Activated CD4-positive, alpha-beta memory T cell treated with anti-CD3 and anti-CD28 coated beads, Interleukin-2, amount 10 ng/mL, durations not matched to agents 7 days and 5 days (primary cell): ENCODE results near the gene TSPOAP1. TPM values are rescaled to one million over a fixed set of nuclear protein-coding genes. Genes with fewer than 3 reads are reported as not detected.

ENCODE experiments used
- CTCF ChIA-PET: fragments of 350-600 bp; sonication (Branson Sonifier 250); formaldehyde crosslinking; loops from one replicate; lab custom pipeline; 2021; ENCODE audit warnings: antibody characterized with exemption, inconsistent platforms; lab: Charles Lee
- POLR2A ChIA-PET: fragments of 350-600 bp; sonication (Branson Sonifier 250); formaldehyde crosslinking; loops from one replicate; lab custom pipeline; 2021; ENCODE audit warnings: antibody characterized with exemption; lab: Charles Lee
- DNase-seq: peaks from one replicate; pipeline ENCODE4 v3.0.0-alpha.2; 2020
- H3K27ac Mint-ChIP-seq: one replicate; pipeline ENCODE4 v1.8.0; 2021; ENCODE audit warnings: mild to moderate bottlenecking, mixed read lengths
- H3K27me3 Mint-ChIP-seq: one replicate; pipeline ENCODE4 v1.8.0; 2021; ENCODE audit warnings: mixed read lengths
- H3K36me3 Mint-ChIP-seq: one replicate; pipeline ENCODE4 v1.8.0; 2021; ENCODE audit warnings: low read depth, mixed read lengths
- H3K4me1 Mint-ChIP-seq: one replicate; pipeline ENCODE4 v1.8.0; 2021; ENCODE audit warnings: mixed read lengths
- H3K4me3 Mint-ChIP-seq: one replicate; pipeline ENCODE4 v1.8.0; 2021; ENCODE audit warnings: mild to moderate bottlenecking, mixed read lengths
- H3K9me3 Mint-ChIP-seq: one replicate; pipeline ENCODE4 v1.8.0; 2021; ENCODE audit warnings: mixed read lengths
- total RNA-seq, 2 experiments: library from RNA; stranded (reverse); gene quantifications; one replicate each; pipeline ENCODE4 v1.2.3, GENCODE V29; 2021

Gene TSPOAP1
- total RNA-seq, 2 experiments from 2014 or later: 60.9 to 69.4 TPM

DNA sequence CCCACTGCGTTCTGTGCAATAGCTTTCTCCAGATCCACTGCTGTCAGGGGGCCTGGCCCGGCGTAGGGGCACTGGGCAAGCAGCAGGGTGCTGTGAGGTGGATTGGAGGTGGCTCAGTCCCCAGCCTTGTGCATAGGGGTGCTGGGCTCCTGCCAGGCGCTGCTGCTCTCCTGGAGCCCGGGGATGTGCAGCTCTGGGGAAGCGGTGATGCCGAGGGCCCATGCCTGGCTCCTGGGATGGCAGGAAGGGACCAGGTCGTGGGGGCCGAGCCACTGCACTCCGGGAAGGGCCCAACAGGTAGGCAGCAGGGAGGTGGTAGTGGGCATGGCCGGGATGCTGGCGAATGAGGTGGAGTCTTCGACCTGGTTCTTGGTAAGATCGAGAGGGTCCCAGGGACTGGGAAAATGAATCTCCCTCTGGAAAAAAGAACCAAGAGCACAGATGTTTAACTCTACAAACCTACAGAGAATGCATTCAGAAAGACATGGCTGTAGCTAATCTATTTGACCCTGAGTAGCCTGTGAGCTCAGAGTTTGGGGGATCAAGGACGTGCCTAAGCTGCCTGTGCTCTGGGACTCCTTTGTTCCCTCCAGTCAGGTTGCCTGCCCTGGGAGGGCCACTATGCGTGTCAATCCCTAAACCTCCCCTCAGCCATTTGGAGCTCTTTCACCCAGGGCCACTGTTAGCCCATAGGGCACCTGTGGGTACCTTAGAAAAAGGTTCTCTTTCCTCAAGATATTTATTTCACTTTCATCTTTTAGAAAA is 30.0 kb upstream of the TSPOAP1 start:
- DNase-seq: no peak
- ChIA-PET POLR2A (interaction anchor here (1.0 to 10.7 kb wide), 5 partner anchors 11 to 40 kb away, joined by 3 to 882 read pairs (median 6); partner anchors contain the start of gene TSPOAP1), CTCF (interaction anchor here (2.7 kb wide), 1 partner anchor 59 kb away, joined by 6 read pairs; the partner anchor contains the start of gene RNF43)
- Mint-ChIP-seq H3K9me3 (no peaks in the 10 kb centered on the region), H3K4me1 (peaks cover 4% of the 10 kb centered on the region), H3K27ac (no peak overlapping the region), H3K36me3 (peaks cover 3% of the 10 kb centered on the region), H3K4me3 (no peak overlapping the region), H3K27me3 (no peaks in the 10 kb centered on the region)

DNA sequence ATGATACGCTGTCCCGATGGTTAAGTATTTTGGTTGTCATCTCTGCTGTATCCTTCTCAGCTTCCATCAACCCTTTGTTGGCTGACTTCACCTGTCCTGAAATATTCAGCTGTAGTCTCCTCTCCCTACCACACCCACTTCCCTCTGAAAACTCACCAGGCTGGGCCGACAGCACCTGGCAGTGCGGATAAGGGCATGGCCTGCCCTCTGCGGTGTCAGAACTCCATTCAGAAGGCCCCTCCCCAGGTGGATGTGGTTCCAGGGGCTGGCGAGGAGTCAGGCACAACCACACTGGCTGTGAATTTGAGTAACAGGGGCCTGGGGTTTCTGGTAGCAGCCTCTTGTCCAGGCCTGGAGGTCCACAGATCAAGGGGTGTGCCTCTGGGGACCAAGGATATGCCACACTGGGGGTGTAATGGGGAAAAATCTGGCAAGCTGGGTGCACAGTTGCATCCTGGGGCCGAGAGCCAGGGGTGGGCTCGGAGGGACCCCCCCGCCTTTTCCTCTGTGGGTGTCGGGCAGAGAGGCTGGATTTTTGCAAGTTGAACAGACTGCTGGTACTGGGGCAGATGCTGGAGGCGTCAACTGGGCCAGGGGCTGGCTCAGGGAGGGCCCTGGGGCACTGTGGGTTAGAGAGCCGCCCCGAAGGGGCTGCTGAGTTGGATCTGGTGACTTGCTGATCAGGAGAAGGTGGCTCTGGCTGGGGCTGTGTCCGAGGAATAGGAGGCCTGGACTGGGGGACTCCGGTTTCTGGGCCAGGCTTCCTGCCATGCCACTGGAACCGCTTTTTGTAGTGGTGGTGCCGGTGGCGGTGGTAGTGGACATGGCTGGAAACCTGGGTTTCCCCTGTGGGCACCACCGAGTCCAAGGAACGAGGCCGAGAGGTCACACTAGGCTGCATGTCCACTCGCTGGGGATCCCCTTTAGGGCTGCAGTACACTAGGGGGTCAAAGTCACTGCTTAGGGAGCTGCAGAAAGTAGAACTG is 29.0 kb upstream of the TSPOAP1 start:
- POLR2A ChIA-PET: interaction anchor here (1.0 to 10.7 kb wide), 5 partner anchors 9 to 39 kb away, joined by 3 to 882 read pairs (median 6); partner anchors contain the start of gene TSPOAP1
- H3K27ac Mint-ChIP-seq: no peak overlapping the region
- CTCF ChIA-PET: interaction anchor here (1.0 to 2.7 kb wide), 3 partner anchors 13 to 60 kb away, joined by 3 to 6 read pairs (median 4); partner anchors contain the start of gene RNF43

DNA sequence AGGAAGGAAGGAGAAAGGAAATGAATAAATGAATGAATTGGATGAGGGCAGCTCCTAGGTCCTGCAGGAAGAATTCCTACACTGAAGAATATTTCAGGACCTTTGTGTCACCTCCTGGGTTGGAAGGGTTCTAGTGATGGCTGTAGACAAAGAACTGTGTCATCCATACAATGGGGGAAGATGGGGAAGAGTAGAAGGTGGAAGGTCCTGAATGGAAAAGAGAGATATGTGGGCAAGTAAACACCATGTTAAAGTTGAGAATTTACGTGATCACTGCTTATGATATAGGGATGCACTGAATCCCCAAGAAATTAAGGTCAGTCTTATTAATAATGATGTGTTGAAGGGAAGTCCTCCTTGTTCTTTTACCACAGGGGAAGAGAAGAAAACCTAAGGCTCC is 27.6 kb upstream of the TSPOAP1 start:
- Mint-ChIP-seq H3K27me3 (no peaks in the 10 kb centered on the region), H3K4me3 (no peak overlapping the region), H3K27ac (no peak overlapping the region), H3K4me1 (peaks cover 19% of the 10 kb centered on the region), H3K36me3 (peaks cover 11% of the 10 kb centered on the region), H3K9me3 (no peaks in the 10 kb centered on the region)
- CTCF ChIA-PET: interaction anchor here (0.7 to 2.7 kb wide), 6 partner anchors 12 to 157 kb away, joined by 3 to 6 read pairs (median 3); partner anchors contain the start of gene RNF43
- no peak for DNase-seq
- POLR2A ChIA-PET: interaction anchor here (1.0 to 10.7 kb wide), 8 partner anchors 7 to 149 kb away, joined by 3 to 882 read pairs (median 32); partner anchors contain the start of gene TSPOAP1

More for the DNA sequence above, 29.0 kb upstream of the TSPOAP1 start:
- Mint-ChIP-seq H3K4me3 (no peak overlapping the region), H3K27me3 (no peaks in the 10 kb centered on the region), H3K9me3 (no peaks in the 10 kb centered on the region), H3K36me3 (peaks cover 3% of the 10 kb centered on the region), H3K4me1 (peaks cover 12% of the 10 kb centered on the region)
- no peak for DNase-seq

DNA sequence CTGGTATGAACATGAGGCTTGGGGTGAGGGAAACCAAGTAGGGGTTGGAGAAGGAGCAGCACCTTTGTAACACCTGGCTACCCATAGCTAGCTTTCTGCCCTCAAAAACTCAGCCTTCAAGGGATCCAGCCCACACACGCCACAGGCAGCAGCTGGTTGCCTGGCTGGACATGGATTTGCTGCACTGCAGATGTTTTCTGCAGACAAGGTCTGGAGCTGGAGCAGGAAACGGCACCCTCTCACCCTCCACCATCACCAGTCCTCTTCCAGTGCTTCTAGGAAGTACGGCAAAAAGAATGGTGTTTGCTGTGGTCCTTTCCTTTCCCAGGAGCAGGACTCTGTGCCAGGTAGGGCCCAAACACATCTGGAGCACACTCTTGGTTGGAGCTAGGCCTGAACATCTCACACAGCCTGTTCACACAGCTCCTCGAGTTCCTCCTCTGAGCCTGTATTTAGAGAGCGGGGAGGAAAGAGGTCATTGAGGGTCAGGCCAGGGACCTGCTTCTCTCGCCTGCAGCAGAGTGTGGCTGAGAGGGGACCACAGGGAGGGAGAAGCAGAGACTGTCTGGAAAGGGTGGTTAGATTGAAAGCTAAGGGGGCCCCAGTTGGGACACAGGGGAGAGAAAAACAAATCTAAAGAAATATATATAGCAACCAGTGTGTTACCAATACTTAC is 26.1 kb upstream of the TSPOAP1 start:
- Mint-ChIP-seq H3K4me3 (no peak overlapping the region), H3K36me3 (peaks cover 20% of the 10 kb centered on the region), H3K27me3 (no peaks in the 10 kb centered on the region), H3K27ac (no peak overlapping the region), H3K9me3 (no peaks in the 10 kb centered on the region), H3K4me1 (peaks cover 28% of the 10 kb centered on the region)
- CTCF ChIA-PET: interaction anchor here (0.9 to 7.3 kb wide), 6 partner anchors 9 to 63 kb away, joined by 3 to 73 read pairs (median 4); partner anchors contain the start of gene RNF43
- DNase-seq: no peak
- POLR2A ChIA-PET: interaction anchor here (0.7 to 10.7 kb wide), 9 partner anchors 8 to 613 kb away, joined by 3 to 882 read pairs (median 9); partner anchors contain the start of gene TSPOAP1

DNA sequence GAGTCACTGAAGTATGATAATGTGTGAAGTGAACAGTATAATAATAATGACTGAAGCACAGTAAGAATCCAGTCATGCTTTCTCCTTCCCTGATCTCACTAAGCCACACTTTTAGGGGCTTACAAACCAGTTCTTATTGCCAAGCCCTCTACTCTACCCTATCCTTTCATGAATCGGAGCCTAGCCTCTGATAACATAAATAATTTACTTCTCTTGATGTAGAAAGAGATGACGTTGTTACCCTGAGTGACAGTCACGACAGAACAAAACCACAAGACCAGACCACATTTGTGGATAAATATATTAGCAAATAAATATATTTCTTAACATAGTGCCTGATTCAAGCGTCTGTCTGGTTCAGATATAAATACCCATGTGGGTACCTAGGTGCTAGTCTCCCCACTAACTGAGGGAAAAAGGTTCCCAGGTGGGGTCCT is 24.8 kb upstream of the TSPOAP1 start:
- H3K9me3 Mint-ChIP-seq: no peaks in the 10 kb centered on the region
- peak overlapping the region; percentile 83 for H3K27ac Mint-ChIP-seq
- H3K27me3 Mint-ChIP-seq: no peaks in the 10 kb centered on the region
- H3K4me3 Mint-ChIP-seq: peak overlapping the region; percentile 100
- ChIA-PET POLR2A (interaction anchor here (0.9 to 10.7 kb wide), 9 partner anchors 9 to 278 kb away, joined by 3 to 882 read pairs (median 24); partner anchors contain the start of genes RNF43 and TSPOAP1), CTCF (interaction anchor here (1.1 to 7.3 kb wide), 4 partner anchors 17 to 64 kb away, joined by 3 to 73 read pairs (median 32); partner anchors contain the start of gene RNF43)
- peaks cover 41% of the 10 kb centered on the region for H3K4me1 Mint-ChIP-seq
- peaks cover 32% of the 10 kb centered on the region for H3K36me3 Mint-ChIP-seq
- no peak for DNase-seq

DNA sequence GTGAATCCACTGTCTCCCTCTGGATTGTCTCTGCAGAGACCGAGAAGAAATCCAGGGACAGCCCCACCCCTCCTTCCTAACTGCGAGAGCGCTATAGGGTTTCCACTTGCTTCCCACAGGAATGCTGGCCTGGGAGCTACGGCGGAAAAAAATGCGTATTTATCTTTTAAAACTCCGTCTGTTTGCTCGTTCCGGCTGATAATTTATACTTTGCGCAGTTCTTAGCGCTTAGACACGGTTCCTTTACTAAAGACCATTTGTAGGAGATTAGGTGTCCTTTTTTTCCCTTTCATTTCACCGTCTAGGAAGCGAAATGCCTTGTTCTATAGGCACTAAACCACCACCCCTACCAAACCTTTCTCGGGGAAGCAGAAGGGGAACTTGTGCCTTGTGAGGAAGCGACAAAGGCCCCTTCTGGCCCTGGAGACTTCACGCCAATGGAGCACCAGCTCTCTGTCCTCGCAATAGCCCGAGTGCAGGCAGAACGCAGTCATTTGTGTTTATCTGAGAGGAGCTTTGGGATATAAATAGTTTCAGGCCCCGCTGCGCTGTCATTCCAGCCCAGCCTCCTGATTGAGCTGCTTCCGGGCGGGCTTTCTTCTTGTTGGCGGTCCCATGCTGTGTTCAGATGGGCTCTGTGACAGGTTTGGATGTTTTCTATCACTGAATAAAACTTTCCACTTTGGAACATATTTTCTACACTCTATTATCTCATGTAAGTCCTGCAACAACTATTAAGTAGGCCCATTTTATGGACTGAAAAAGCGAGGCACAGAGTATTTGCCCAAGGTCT is 24.2 kb upstream of the TSPOAP1 start:
- H3K4me3 Mint-ChIP-seq: peak overlapping the region; percentile 100
- no peaks in the 10 kb centered on the region for H3K27me3 Mint-ChIP-seq
- peak; percentile 31 for DNase-seq

DNA sequence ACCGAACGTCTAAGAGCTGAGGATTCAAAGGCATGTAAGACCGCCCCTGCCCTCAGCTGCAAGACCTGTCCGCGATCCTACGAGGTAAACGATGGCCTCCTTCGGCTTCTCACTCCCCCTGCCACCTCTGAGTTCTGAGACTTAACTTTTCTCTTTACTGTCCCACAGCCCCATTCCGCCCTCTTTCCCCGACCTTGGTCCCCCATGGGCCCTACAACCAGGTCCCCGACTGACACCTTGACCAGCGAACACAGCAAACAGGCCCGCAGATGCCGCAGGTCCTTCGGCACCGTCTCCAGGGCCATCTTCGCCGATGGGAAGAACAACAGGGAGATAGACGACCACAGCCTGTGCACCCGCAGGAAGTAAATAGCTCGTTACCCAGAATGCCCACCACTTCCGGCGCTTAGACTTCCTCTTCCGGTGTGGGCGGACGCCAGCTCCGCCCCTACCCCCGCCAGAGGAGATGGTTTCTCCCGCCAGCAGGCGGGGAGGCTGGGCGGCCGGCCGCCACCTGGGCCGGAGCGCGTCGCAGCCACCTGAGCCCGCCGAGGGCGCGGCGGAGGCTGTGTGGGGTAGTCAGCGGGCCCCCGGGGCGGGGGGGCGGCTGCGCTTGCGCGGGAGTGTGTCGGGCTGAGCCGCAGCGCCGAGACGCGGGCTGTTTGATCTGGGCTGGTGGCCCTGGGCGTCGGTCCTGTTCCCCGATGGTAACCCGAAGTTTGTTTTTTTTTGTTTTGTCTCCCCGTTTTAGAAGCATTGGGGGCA is 23.4 kb upstream of the TSPOAP1 start, which contains the start of gene SUPT4H1:
SUPT4H1 (minus strand) TSS at position 371 of the 765 bp plus-strand sequence; CDS start at position 305, 66 bp downstream.
- Mint-ChIP-seq H3K4me3 (peak within 1 kb of the TSS; percentile 100), H3K36me3 (peaks cover 46% of the 10 kb centered on the region), H3K27me3 (no peaks in the 10 kb centered on the region), H3K27ac (peak within 1 kb of the TSS; percentile 97), H3K4me1 (peaks cover 55% of the 10 kb centered on the region), H3K9me3 (no peaks in the 10 kb centered on the region)
- CTCF ChIA-PET: interaction anchor here (0.7 to 7.3 kb wide), 16 partner anchors 9 to 66 kb away, joined by 3 to 73 read pairs (median 8); partner anchors contain the start of genes RNF43 and TSPOAP1
- DNase-seq: peak; percentile 93
- POLR2A ChIA-PET: interaction anchor here (0.6 to 10.7 kb wide), 26 partner anchors 11 to 344 kb away, joined by 3 to 882 read pairs (median 6); partner anchors contain the start of genes HSF5, MKS1, RAD51C and RNF43

More for the DNA sequence above, 24.2 kb upstream of the TSPOAP1 start:
- ChIA-PET CTCF (interaction anchor here (0.9 to 7.3 kb wide), 12 partner anchors 10 to 65 kb away, joined by 3 to 73 read pairs (median 13); partner anchors contain the start of genes RNF43 and TSPOAP1), POLR2A (interaction anchor here (0.6 to 10.7 kb wide), 23 partner anchors 10 to 345 kb away, joined by 3 to 882 read pairs (median 9); partner anchors contain the start of genes HSF5, MKS1, RAD51C and RNF43)
- Mint-ChIP-seq H3K4me1 (peaks cover 47% of the 10 kb centered on the region), H3K27ac (peak overlapping the region; percentile 83), H3K36me3 (peaks cover 38% of the 10 kb centered on the region), H3K9me3 (no peaks in the 10 kb centered on the region)

DNA sequence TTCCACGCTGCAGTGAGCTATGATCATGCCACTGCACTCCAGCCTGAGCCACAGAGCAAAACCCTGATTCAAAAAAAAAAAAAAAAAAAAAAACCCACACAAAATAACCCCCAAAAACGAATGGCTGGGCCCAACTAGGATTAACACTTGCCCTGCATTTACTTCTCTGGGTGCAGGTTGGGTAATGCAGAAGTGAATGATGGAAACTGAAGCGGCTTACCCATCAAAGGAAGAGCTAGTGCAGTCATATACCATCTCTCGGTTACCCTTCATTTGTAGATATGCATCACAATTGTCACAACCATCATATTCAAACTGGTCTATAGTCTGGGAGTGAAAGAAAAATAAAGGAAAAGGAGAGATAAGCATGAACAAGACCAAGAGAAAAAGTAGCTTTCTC is 22.6 kb upstream of the TSPOAP1 start:
- CTCF ChIA-PET: interaction anchor here (0.7 to 7.3 kb wide), 13 partner anchors 11 to 83 kb away, joined by 3 to 73 read pairs (median 13); partner anchors contain the start of genes RNF43 and TSPOAP1
- Mint-ChIP-seq H3K36me3 (peaks cover 54% of the 10 kb centered on the region), H3K4me1 (peaks cover 63% of the 10 kb centered on the region)

DNA sequence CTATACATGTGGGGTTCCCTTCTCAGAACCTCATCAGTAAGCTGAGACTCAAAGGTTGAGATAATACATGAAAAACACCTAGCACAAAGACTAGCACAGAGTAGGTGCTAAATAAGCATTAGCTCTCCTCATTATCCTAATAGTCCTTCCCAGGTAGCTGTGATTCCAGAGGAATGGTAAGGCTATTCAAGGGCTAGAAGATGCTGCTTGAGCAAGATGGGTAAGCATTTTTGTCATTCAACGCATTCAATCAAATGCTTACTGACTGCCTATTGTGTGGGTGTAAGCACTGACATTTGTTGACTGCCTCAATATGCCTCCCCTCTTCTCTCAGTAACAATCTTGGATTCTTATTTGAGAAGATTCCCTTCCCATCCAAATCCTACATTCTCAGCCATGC is 19.4 kb upstream of the TSPOAP1 start:
- ChIA-PET CTCF (interaction anchor here (1.1 to 4.3 kb wide), 3 partner anchors 11 to 69 kb away, joined by 4 to 51 read pairs (median 8); partner anchors contain the start of gene RNF43), POLR2A (interaction anchor here (1.1 to 18.6 kb wide), 3 partner anchors 10 to 30 kb away, joined by 3 to 1460 read pairs (median 1343); partner anchors contain the start of gene TSPOAP1)
- H3K4me3 Mint-ChIP-seq: no peak overlapping the region
- H3K27me3 Mint-ChIP-seq: no peaks in the 10 kb centered on the region
- H3K36me3 Mint-ChIP-seq: peaks cover 82% of the 10 kb centered on the region
- DNase-seq: no peak
- no peaks in the 10 kb centered on the region for H3K9me3 Mint-ChIP-seq
- peaks cover 86% of the 10 kb centered on the region for H3K4me1 Mint-ChIP-seq
- peak overlapping the region; percentile 31 for H3K27ac Mint-ChIP-seq

More for the DNA sequence above, 22.6 kb upstream of the TSPOAP1 start:
- H3K27ac Mint-ChIP-seq: peak overlapping the region; percentile 97
- no peak for DNase-seq
- H3K4me3 Mint-ChIP-seq: peak overlapping the region; percentile 100
- no peaks in the 10 kb centered on the region for H3K9me3 Mint-ChIP-seq
- H3K27me3 Mint-ChIP-seq: no peaks in the 10 kb centered on the region
- POLR2A ChIA-PET: interaction anchor here (0.8 to 10.7 kb wide), 20 partner anchors 12 to 280 kb away, joined by 3 to 882 read pairs (median 10); partner anchors contain the start of genes HSF5, RNF43 and TSPOAP1
